SK-N-SH treated with all-trans-retinoic acid at 6 μM for 48 hours (cell line): ENCODE measurements around the gene DAGLB.
"Not testable (repeated sequence)": the region's sequence is repeated elsewhere in the genome, so short reads cannot be mapped to it uniquely, and the experiment has no call there.

Experiments
- ATAC-seq: fragments of 200-7000 bp; cut with Tn5 transposase; 3 replicates; pipeline ENCODE4 v1.9.1; 2020; ENCODE audit warnings: mild to moderate bottlenecking, moderate library complexity
- ARNTL ChIP-seq: fragments of 450-650 bp; formaldehyde crosslinking; IDR thresholded peaks from 2 replicates; pipeline ENCODE4 v1.5.0; 2020; ENCODE audit warnings: low read depth, mild to moderate bottlenecking, moderate library complexity, borderline replicate concordance
- BACH2 ChIP-seq: fragments of 250-450 bp; sonication (Bioruptor Pico); IDR thresholded peaks from 2 replicates; pipeline ENCODE4 v1.9.0; 2021; ENCODE audit warnings: mild to moderate bottlenecking, borderline replicate concordance
- CREB5 ChIP-seq: fragments of 250-450 bp; sonication (Bioruptor Pico); IDR thresholded peaks from 2 replicates; pipeline ENCODE4 v1.5.1; 2020; ENCODE audit warnings: low read depth, mild to moderate bottlenecking, moderate library complexity
- CSDC2 ChIP-seq: fragments of 250-450 bp; sonication (Bioruptor Pico); IDR thresholded peaks from 2 replicates; pipeline ENCODE4 v1.5.0; 2020; ENCODE audit warnings: mild to moderate bottlenecking, moderate library complexity
- CSRNP3 ChIP-seq: fragments of 250-450 bp; sonication (Bioruptor Pico); IDR thresholded peaks from 2 replicates; pipeline ENCODE4 v1.5.1; 2021; ENCODE audit warnings: mild to moderate bottlenecking, moderate library complexity
- ESRRG ChIP-seq: fragments of 250-450 bp; sonication (Bioruptor Pico); IDR thresholded peaks from 2 replicates; pipeline ENCODE4 v1.6.1; 2021; ENCODE audit warnings: mild to moderate bottlenecking
- GLIS3 ChIP-seq: fragments of 250-450 bp; sonication (Bioruptor Pico); IDR thresholded peaks from 2 replicates; pipeline ENCODE4 v1.5.0; 2020; ENCODE audit warnings: mild to moderate bottlenecking, moderate library complexity
- ISL1 ChIP-seq: fragments of 250-450 bp; sonication (Bioruptor Pico); IDR thresholded peaks from 2 replicates; pipeline ENCODE4 v2.1.2; 2022; ENCODE audit warnings: mild to moderate bottlenecking, moderate library complexity
- OSR1 ChIP-seq: fragments of 250-450 bp; sonication (Bioruptor Pico); IDR thresholded peaks from 2 replicates; pipeline ENCODE4 v1.8.0; 2022; ENCODE audit warnings: moderate library complexity, mild to moderate bottlenecking, inconsistent platforms
- PATZ1 ChIP-seq: fragments of 250-450 bp; sonication (Bioruptor Pico); IDR thresholded peaks from 2 replicates; pipeline ENCODE4 v1.8.0; 2020; ENCODE audit warnings: mild to moderate bottlenecking, moderate library complexity, borderline replicate concordance
- POU6F1 ChIP-seq: fragments of 250-450 bp; sonication (Bioruptor Pico); IDR thresholded peaks from 2 replicates; pipeline ENCODE4 v1.8.0; 2021; ENCODE audit warnings: low read depth, mild to moderate bottlenecking, moderate library complexity, borderline replicate concordance
- PPARA ChIP-seq: fragments of 250-450 bp; sonication (Bioruptor Pico); IDR thresholded peaks from 2 replicates; pipeline ENCODE4 v1.5.0; 2020; ENCODE audit warnings: mild to moderate bottlenecking, borderline replicate concordance
- RARB ChIP-seq: fragments of 250-450 bp; sonication (Bioruptor Pico); IDR thresholded peaks from 2 replicates; pipeline ENCODE4 v1.8.0; 2021; ENCODE audit warnings: mild to moderate bottlenecking, moderate library complexity
- SNAI2 ChIP-seq: fragments of 250-450 bp; sonication (Bioruptor Pico); IDR thresholded peaks from 2 replicates; pipeline ENCODE4 v1.5.0; 2020; ENCODE audit warnings: mild to moderate bottlenecking, moderate library complexity
- TCF4 ChIP-seq: fragments of 250-450 bp; sonication (Bioruptor Pico); IDR thresholded peaks from 2 replicates; pipeline ENCODE4 v1.8.0; 2021; ENCODE audit warnings: mild to moderate bottlenecking, moderate library complexity, borderline replicate concordance
- TOX ChIP-seq: fragments of 250-450 bp; sonication (Bioruptor Pico); IDR thresholded peaks from 2 replicates; pipeline ENCODE4 v1.8.0; 2021; ENCODE audit warnings: mild to moderate bottlenecking, moderate library complexity, borderline replicate concordance
- ZC3H10 ChIP-seq: fragments of 250-450 bp; sonication (Bioruptor Pico); IDR thresholded peaks from 2 replicates; pipeline ENCODE4 v1.5.1; 2021; ENCODE audit warnings: mild to moderate bottlenecking, moderate library complexity
- ZNF565 ChIP-seq: fragments of 450-650 bp; formaldehyde crosslinking; conservative IDR thresholded peaks from 2 replicates; pipeline ENCODE4 v1.5.0; 2020; ENCODE audit warnings: low read depth, mild to moderate bottlenecking, moderate library complexity
- ZNF70 ChIP-seq: fragments of 450-650 bp; formaldehyde crosslinking; IDR thresholded peaks from 2 replicates; pipeline ENCODE4 v1.5.0; 2020; ENCODE audit warnings: mild to moderate bottlenecking, moderate library complexity
- ZNF8 ChIP-seq: fragments of 450-650 bp; formaldehyde crosslinking; IDR thresholded peaks from 2 replicates; pipeline ENCODE4 v1.5.0; 2020; ENCODE audit warnings: mild to moderate bottlenecking, moderate library complexity

DAGLB gene

GRCh38 chr7:6382817-6383216 is 64.9 kb downstream of the DAGLB start:
- TF ChIP-seq CREB5 (no peak), GLIS3 (CRISPR knock-in tag) (no peak), OSR1 (CRISPR knock-in tag) (no peak), PATZ1 (CRISPR knock-in tag) (no peak), ZC3H10 (no peak), POU6F1 (CRISPR knock-in tag) (no peak), CSDC2 (CRISPR knock-in tag) (no peak), TCF4 (CRISPR knock-in tag) (no peak), SNAI2 (CRISPR knock-in tag) (no peak), ZNF8 (CRISPR knock-in tag) (no peak)
- no peak for ATAC-seq

- ATAC-seq: not testable (repeated sequence)
Observed at GRCh38 chr7:6381846-6382245, 65.9 kb downstream of the DAGLB start.

- no peak for ATAC-seq
- no peak for TF ChIP-seq RARB (CRISPR knock-in tag)
- no peak for TF ChIP-seq TCF4 (CRISPR knock-in tag)
- TF ChIP-seq ZNF565: no peak
- no peak for TF ChIP-seq ZNF70 (CRISPR knock-in tag)
- no peak for TF ChIP-seq TOX (CRISPR knock-in tag)
- no peak for TF ChIP-seq BACH2
Observed at GRCh38 chr7:6380310-6381095, 67.3 kb downstream of the DAGLB start.

- TF ChIP-seq TCF4 (CRISPR knock-in tag) (no peak), OSR1 (CRISPR knock-in tag) (no peak), ARNTL (CRISPR knock-in tag) (no peak), CREB5 (no peak), ESRRG (no peak), SNAI2 (CRISPR knock-in tag) (no peak), ZNF8 (CRISPR knock-in tag) (no peak), ZC3H10 (no peak)
- no peak for ATAC-seq
Observed at GRCh38 chr7:6379886-6380285, 67.9 kb downstream of the DAGLB start.

- ATAC-seq: not testable (repeated sequence)
Observed at GRCh38 chr7:6378556-6378955, 69.2 kb downstream of the DAGLB start.

GRCh38 chr7:6376820-6377219 is 70.9 kb downstream of the DAGLB start:
- ATAC-seq: no peak
- TF ChIP-seq OSR1 (CRISPR knock-in tag) (no peak), CSRNP3 (CRISPR knock-in tag) (no peak), RARB (CRISPR knock-in tag) (no peak), ZNF565 (no peak), CREB5 (no peak), ISL1 (no peak), PATZ1 (CRISPR knock-in tag) (no peak), ESRRG (no peak), SNAI2 (CRISPR knock-in tag) (no peak), PPARA (CRISPR knock-in tag) (no peak)
